ENCODE measurements around the gene ITGAL. TPM values are rescaled to one million over a fixed set of nuclear protein-coding genes. Genes with fewer than 3 reads are reported as not detected.
"Not testable (repeated sequence)": the region's sequence is repeated elsewhere in the genome, so short reads cannot be mapped to it uniquely, and the experiment has no call there.

The ITGAL gene
- total RNA-seq, 1 experiment from 2014 or later = 0.26 TPM

GRCh38 chr16:30526137-30526822 is 53.7 kb downstream of the ITGAL start, which contains the start of gene ZNF768:
ZNF768 (minus strand) TSS chr16:30526566; CDS start chr16:30526413, 153 bp downstream.
- peak; percentile 22 for DNase-seq (ENCODE audit: low spot score)

GRCh38 chr16:30526823-30527634 is 54.5 kb downstream of the ITGAL start:
- DNase-seq (ENCODE audit: low spot score) = peak; percentile 96

GRCh38 chr16:30527635-30528178 is 55.2 kb downstream of the ITGAL start:
- no peak for DNase-seq (ENCODE audit: low spot score)

GRCh38 chr16:30528799-30529457 is 56.4 kb downstream of the ITGAL start:
- DNase-seq (ENCODE audit: low spot score) = no peak

- DNase-seq (ENCODE audit: low spot score) = no peak
These were observed 57.9 kb downstream of the ITGAL start for GRCh38 chr16:30530163-30531037.

- DNase-seq (ENCODE audit: low spot score) = no peak
These were observed 60.0 kb downstream of the ITGAL start for GRCh38 chr16:30532285-30533145.

GRCh38 chr16:30533146-30533522 is 60.6 kb downstream of the ITGAL start:
- no peak for DNase-seq (ENCODE audit: low spot score)

GRCh38 chr16:30533748-30534367 is 61.3 kb downstream of the ITGAL start:
- no peak for DNase-seq (ENCODE audit: low spot score)

- peak; percentile 38 for DNase-seq (ENCODE audit: low spot score)
These were observed 62.0 kb downstream of the ITGAL start, which contains the start of gene ZNF747 for GRCh38 chr16:30534368-30535105. ZNF747 (minus strand) TSS chr16:30534858; CDS start chr16:30534679, 179 bp downstream.

- no peak for DNase-seq (ENCODE audit: low spot score)
These were observed 62.7 kb downstream of the ITGAL start for GRCh38 chr16:30535106-30535776.

GRCh38 chr16:30535777-30536190 is 63.2 kb downstream of the ITGAL start:
- no peak for DNase-seq (ENCODE audit: low spot score)

- DNase-seq (ENCODE audit: low spot score) = not testable (repeated sequence)
These were observed 64.0 kb downstream of the ITGAL start for GRCh38 chr16:30536391-30537024.

- no peak for DNase-seq (ENCODE audit: low spot score)
These were observed 66.7 kb downstream of the ITGAL start for GRCh38 chr16:30539000-30539964.

- not testable (repeated sequence) for DNase-seq (ENCODE audit: low spot score)
These were observed 67.5 kb downstream of the ITGAL start for GRCh38 chr16:30539986-30540526.

- DNase-seq (ENCODE audit: low spot score) = not testable (repeated sequence)
These were observed 68.4 kb downstream of the ITGAL start for GRCh38 chr16:30540916-30541464.

Data from A172 (cell line).